K562 (cell line): ENCODE measurements around the gene SCIN. TPM values are rescaled to one million over a fixed set of nuclear protein-coding genes. Genes with fewer than 3 reads are reported as not detected.
A peak's percentile ranks its signal among the peaks of the same experiment; 100 is the strongest.

Experiments used
- ETV1 ChIP-seq: fragments of 450-650 bp; conservative IDR thresholded peaks from 2 replicates; pipeline ENCODE4 v1.6.1; 2016; ENCODE audit warnings: missing genetic modification characterization, control low read depth, low read depth, missing compliant biosample characterization
- HSF4 ChIP-seq: fragments of 250-450 bp; sonication (Bioruptor Pico); IDR thresholded peaks from 2 replicates; pipeline ENCODE4 v2.1.2; 2022; ENCODE audit warnings: mild to moderate bottlenecking, moderate library complexity, borderline replicate concordance
- JUN ChIP-seq, 2 experiments: sonication (generic) in 1 of 2; formaldehyde crosslinking in 1 of 2; IDR thresholded peaks; 2 replicates each; pipeline versions ENCODE4 v1.6.1 to v1.8.0; 2012 to 2022; ENCODE audit warnings: borderline replicate concordance in 2 of 2, mild to moderate bottlenecking in 2 of 2, improper control_type of control experiment in 1 of 2, low read depth in 1 of 2, low read length in 1 of 2, missing genetic modification reagents in 1 of 2
- MYNN ChIP-seq, 2 experiments: sonication (generic); formaldehyde crosslinking in 1 of 2; IDR thresholded peaks; 2 replicates each; pipeline versions ENCODE4 v1.5.0 to v1.6.1; 2016 to 2020; ENCODE audit warnings: antibody characterized with exemption in 1 of 2, missing genetic modification reagents in 1 of 2
- NCOA2 ChIP-seq, 2 experiments: fragments of 450-650 bp; IDR thresholded peaks; 2 replicates each; pipeline ENCODE4 v1.6.1; 2018; ENCODE audit warnings: mild to moderate bottlenecking in 2 of 2, moderate library complexity in 1 of 2; ENCODE audit not compliant: partially characterized antibody in 2 of 2
- POLR2AphosphoS2 ChIP-seq: IDR thresholded peaks from 2 replicates; pipeline ENCODE4 v1.6.1; 2012; ENCODE audit warnings: low read length, improper control_type of control experiment
- RBM22 ChIP-seq: fragments of 200-400 bp; formaldehyde crosslinking; IDR thresholded peaks from 2 replicates; pipeline ENCODE4 v1.6.1; 2018; ENCODE audit warnings: low read length, low read depth; ENCODE audit not compliant: poor library complexity, severe bottlenecking
- RFX7 ChIP-seq: fragments of 250-450 bp; sonication (Bioruptor Pico); IDR thresholded peaks from 2 replicates; pipeline ENCODE4 v1.5.1; 2021; ENCODE audit warnings: mild to moderate bottlenecking
- RNF2 ChIP-seq: sonication (generic); IDR thresholded peaks from 2 replicates; pipeline ENCODE4 v1.6.1; 2016
- ZNF224 ChIP-seq: sonication (generic); formaldehyde crosslinking; IDR thresholded peaks from 2 replicates; pipeline ENCODE4 v1.8.0; 2022; ENCODE audit warnings: mild to moderate bottlenecking, missing genetic modification reagents
- ZNF444 ChIP-seq: fragments of 250-450 bp; sonication (Bioruptor Pico); IDR thresholded peaks from 2 replicates; pipeline ENCODE4 v1.4.0; 2020; ENCODE audit warnings: mild to moderate bottlenecking, moderate library complexity
- polyA plus RNA-seq, 8 experiments: library from polyadenylated mRNA; depleted of rRNA in 4 of 8; stranded (reverse) in 5 of 8; unstranded in 3 of 8; fragments of >200 nt; fragmentation: Nextera tagmentation in 2 of 8; fragmentation: Illumina TruSeq in 1 of 8; extraction: Ambion mirVana in 2 of 8; extraction: Trizol in 1 of 8; gene quantifications; 2 replicates each; pipeline versions ENCODE4 v1.2.1 to v1.2.3, GENCODE V29; 2011 to 2014; ENCODE audit warnings: inconsistent platforms in 1 of 8, missing spikeins in 1 of 8
- total RNA-seq, 7 experiments: library from RNA; depleted of rRNA in 6 of 7; stranded (reverse); fragments of >200 nt in 6 of 7; fragmentation: Illumina TruSeq in 2 of 7; extraction: Trizol in 2 of 7; gene quantifications; 2 replicates each; pipeline versions ENCODE4 v1.2.1 to v1.2.3, GENCODE V29; 2011 to 2021; ENCODE audit warnings: low replicate concordance in 1 of 7
- TF ChIP-seq, protein P1 (sequence below): fragments of 150-350 bp; conservative IDR thresholded peaks from 2 replicates; pipeline ENCODE4 v1.6.1; 2014; ENCODE audit warnings: low read length
- TF ChIP-seq, protein P2 (sequence below): IDR thresholded peaks from 2 replicates; pipeline ENCODE4 v1.6.1; 2011; ENCODE audit not compliant: insufficient read length; ENCODE audit errors: extremely low read depth
- TF ChIP-seq, protein P3 (sequence below), 2 experiments: fragments of 150-350 bp in 1 of 2; IDR thresholded peaks; 2 replicates each; pipeline ENCODE4 v1.6.1; 2012 to 2016; ENCODE audit warnings: low read depth in 2 of 2, low read length in 2 of 2, mild to moderate bottlenecking in 1 of 2, moderate library complexity in 1 of 2
- TF ChIP-seq, protein P4 (sequence below): fragments of 450-650 bp; IDR thresholded peaks from 2 replicates; pipeline ENCODE4 v1.6.1; 2017; ENCODE audit warnings: antibody characterized with exemption

The SCIN gene
- total and polyA plus RNA-seq, 9 of the 15 experiments (the other 6 are each of a cell fraction or from before 2014, with no cell fraction given): 0.67 to 18.2 (median 10.6) TPM

DNA sequence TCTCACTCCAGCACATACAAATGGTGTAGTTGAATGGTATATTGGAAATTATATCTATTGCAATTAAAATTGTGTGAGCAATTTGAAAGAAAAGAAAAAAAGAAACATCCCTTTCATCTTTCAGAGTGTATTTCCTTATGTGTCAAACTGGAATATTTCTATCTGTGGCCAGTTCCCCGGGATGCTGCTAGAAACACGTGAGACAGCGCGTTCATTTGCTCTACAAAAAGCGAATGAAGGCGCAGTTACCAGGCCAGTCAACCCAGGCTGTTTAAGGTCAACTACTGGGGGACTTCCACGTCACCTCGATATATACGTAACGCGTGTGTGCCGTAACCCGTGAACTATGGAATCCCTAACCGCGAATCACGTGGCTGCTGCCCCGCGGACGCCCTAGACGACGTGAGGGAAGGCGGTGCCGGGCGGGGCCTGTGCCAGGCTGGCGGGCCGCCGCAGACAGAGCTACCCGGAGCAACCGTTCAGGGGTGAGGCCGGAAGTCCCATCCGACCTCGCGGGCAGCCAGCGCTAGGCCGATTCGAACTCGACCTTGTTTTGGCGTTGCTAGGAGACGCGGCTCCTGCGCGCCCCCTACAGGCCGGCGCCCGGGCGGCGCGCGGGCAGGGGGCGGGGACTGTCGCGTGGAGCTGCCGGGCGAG is 115.8 kb downstream of the SCIN start (continued):
- TF ChIP-seq RNF2: peak; percentile 72
- TF ChIP-seq, protein P1, sequence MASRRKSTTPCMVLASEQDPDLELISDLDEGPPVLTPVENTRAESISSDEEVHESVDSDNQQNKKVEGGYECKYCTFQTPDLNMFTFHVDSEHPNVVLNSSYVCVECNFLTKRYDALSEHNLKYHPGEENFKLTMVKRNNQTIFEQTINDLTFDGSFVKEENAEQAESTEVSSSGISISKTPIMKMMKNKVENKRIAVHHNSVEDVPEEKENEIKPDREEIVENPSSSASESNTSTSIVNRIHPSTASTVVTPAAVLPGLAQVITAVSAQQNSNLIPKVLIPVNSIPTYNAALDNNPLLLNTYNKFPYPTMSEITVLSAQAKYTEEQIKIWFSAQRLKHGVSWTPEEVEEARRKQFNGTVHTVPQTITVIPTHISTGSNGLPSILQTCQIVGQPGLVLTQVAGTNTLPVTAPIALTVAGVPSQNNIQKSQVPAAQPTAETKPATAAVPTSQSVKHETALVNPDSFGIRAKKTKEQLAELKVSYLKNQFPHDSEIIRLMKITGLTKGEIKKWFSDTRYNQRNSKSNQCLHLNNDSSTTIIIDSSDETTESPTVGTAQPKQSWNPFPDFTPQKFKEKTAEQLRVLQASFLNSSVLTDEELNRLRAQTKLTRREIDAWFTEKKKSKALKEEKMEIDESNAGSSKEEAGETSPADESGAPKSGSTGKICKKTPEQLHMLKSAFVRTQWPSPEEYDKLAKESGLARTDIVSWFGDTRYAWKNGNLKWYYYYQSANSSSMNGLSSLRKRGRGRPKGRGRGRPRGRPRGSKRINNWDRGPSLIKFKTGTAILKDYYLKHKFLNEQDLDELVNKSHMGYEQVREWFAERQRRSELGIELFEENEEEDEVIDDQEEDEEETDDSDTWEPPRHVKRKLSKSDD: peak; percentile 46; the same call in 1 of the 2 replicates
- no peak for TF ChIP-seq RFX7 (CRISPR knock-in tag)
- TF ChIP-seq HSF4: no peak
- peak; percentile 95 for TF ChIP-seq ETV1 (tag)
- TF ChIP-seq, protein P2, sequence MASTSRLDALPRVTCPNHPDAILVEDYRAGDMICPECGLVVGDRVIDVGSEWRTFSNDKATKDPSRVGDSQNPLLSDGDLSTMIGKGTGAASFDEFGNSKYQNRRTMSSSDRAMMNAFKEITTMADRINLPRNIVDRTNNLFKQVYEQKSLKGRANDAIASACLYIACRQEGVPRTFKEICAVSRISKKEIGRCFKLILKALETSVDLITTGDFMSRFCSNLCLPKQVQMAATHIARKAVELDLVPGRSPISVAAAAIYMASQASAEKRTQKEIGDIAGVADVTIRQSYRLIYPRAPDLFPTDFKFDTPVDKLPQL: no peak
- no peak for TF ChIP-seq ZNF224 (CRISPR knock-in tag)
- TF ChIP-seq, protein P3, sequence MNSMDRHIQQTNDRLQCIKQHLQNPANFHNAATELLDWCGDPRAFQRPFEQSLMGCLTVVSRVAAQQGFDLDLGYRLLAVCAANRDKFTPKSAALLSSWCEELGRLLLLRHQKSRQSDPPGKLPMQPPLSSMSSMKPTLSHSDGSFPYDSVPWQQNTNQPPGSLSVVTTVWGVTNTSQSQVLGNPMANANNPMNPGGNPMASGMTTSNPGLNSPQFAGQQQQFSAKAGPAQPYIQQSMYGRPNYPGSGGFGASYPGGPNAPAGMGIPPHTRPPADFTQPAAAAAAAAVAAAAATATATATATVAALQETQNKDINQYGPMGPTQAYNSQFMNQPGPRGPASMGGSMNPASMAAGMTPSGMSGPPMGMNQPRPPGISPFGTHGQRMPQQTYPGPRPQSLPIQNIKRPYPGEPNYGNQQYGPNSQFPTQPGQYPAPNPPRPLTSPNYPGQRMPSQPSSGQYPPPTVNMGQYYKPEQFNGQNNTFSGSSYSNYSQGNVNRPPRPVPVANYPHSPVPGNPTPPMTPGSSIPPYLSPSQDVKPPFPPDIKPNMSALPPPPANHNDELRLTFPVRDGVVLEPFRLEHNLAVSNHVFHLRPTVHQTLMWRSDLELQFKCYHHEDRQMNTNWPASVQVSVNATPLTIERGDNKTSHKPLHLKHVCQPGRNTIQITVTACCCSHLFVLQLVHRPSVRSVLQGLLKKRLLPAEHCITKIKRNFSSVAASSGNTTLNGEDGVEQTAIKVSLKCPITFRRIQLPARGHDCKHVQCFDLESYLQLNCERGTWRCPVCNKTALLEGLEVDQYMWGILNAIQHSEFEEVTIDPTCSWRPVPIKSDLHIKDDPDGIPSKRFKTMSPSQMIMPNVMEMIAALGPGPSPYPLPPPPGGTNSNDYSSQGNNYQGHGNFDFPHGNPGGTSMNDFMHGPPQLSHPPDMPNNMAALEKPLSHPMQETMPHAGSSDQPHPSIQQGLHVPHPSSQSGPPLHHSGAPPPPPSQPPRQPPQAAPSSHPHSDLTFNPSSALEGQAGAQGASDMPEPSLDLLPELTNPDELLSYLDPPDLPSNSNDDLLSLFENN (IDR thresholded peaks at IDR 0.05; ENCODE audit: low read depth in 2 of 2, low read length in 2 of 2): no peak
- peak; percentile 93 for TF ChIP-seq RBM22
- TF ChIP-seq MYNN (IDR thresholded peaks at IDR 0.05): peak; percentile 80; the same call in 1 of the 2 replicates
- TF ChIP-seq MYNN (CRISPR knock-in tag; IDR thresholded peaks at IDR 0.05): no peak
- peak; percentile 55; the same call in 1 of the 2 replicates for TF ChIP-seq JUN (IDR thresholded peaks at IDR 0.05; ENCODE audit: borderline replicate concordance, low read depth, low read length)
- no peak for TF ChIP-seq JUN (CRISPR knock-in tag; IDR thresholded peaks at IDR 0.05; ENCODE audit: borderline replicate concordance)
- TF ChIP-seq, protein P4, sequence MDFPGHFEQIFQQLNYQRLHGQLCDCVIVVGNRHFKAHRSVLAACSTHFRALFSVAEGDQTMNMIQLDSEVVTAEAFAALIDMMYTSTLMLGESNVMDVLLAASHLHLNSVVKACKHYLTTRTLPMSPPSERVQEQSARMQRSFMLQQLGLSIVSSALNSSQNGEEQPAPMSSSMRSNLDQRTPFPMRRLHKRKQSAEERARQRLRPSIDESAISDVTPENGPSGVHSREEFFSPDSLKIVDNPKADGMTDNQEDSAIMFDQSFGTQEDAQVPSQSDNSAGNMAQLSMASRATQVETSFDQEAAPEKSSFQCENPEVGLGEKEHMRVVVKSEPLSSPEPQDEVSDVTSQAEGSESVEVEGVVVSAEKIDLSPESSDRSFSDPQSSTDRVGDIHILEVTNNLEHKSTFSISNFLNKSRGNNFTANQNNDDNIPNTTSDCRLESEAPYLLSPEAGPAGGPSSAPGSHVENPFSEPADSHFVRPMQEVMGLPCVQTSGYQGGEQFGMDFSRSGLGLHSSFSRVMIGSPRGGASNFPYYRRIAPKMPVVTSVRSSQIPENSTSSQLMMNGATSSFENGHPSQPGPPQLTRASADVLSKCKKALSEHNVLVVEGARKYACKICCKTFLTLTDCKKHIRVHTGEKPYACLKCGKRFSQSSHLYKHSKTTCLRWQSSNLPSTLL: peak; percentile 93
- no peak for TF ChIP-seq POLR2AphosphoS2
- no peak for TF ChIP-seq NCOA2 (IDR thresholded peaks at IDR 0.05; ENCODE audit: partially characterized antibody in 2 of 2)
- TF ChIP-seq ZNF444: no peak
